GM12873 (cell line): ENCODE measurements around the gene ALDH1B1.

ENCODE experiments used
- TF ChIP-seq, protein P1 (sequence below): IDR thresholded peaks from 2 replicates; pipeline ENCODE4 v1.5.1; 2012; ENCODE audit warnings: low read depth, mild to moderate bottlenecking, moderate library complexity, low read length, control low read depth; ENCODE audit not compliant: insufficient read depth; ENCODE audit errors: missing control alignments

Gene ALDH1B1

DNA sequence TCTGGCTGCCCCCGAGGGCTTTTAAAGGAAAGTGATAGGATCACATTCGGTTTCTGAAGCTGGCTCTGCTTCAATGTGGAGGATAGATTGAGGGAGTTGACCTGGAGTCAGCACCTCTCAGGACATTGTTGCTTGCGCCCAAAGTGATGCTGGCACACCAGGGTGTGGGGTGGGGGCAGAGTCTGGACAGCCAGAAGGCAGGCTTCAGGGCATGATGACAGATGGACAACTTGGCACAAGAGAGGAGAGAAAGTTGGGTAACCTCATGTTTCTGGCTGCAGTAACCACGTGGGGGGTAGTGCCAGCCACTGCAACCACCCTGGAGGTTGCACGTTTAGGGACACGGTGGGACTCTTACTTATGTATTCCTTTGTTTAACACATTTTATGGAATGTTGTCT lies 9.5 kb downstream of the ALDH1B1 start:
- TF ChIP-seq, protein P1, sequence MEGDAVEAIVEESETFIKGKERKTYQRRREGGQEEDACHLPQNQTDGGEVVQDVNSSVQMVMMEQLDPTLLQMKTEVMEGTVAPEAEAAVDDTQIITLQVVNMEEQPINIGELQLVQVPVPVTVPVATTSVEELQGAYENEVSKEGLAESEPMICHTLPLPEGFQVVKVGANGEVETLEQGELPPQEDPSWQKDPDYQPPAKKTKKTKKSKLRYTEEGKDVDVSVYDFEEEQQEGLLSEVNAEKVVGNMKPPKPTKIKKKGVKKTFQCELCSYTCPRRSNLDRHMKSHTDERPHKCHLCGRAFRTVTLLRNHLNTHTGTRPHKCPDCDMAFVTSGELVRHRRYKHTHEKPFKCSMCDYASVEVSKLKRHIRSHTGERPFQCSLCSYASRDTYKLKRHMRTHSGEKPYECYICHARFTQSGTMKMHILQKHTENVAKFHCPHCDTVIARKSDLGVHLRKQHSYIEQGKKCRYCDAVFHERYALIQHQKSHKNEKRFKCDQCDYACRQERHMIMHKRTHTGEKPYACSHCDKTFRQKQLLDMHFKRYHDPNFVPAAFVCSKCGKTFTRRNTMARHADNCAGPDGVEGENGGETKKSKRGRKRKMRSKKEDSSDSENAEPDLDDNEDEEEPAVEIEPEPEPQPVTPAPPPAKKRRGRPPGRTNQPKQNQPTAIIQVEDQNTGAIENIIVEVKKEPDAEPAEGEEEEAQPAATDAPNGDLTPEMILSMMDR, result no peak

GRCh38 chr9:38404314-38404713 lies 11.8 kb downstream of the ALDH1B1 start:
- TF ChIP-seq, protein P1, result no peak

GRCh38 chr9:38405785-38406184 lies 13.3 kb downstream of the ALDH1B1 start:
- TF ChIP-seq, protein P1, result no peak

DNA sequence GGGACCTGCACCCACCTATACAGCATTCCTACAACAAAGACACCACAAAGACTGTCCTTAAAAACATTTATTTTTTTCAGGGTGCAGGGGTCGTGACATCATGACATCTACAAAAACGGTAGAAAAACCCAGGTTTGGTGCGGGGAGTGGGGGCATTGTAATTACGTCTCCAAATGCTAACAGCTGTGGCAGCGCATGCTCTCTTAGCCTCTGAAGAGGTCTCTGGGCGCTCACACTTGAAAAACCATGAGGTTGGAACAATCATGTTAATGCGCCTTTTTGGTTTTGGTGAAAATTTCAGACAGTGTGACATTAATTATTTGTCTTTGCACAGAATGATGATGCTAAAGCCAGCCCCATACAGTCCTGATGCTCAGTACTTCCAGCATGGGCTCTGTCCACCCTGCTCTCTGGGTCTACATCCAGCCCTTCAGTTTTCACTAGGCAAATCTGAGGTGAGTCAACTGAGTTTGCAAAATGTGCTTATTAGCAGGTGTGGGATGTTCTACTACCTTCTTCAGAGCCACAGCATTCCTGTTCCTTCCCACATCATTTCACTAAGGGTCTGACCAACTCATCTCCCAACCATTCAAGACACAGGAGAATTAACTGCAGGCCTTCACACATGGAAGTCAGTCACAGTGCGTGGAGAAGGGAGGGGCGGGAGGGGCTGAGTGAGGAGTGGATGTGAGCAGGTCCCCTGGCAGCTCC lies 14.1 kb downstream of the ALDH1B1 start:
- TF ChIP-seq, protein P1, result no peak

- TF ChIP-seq, protein P1, result no peak
Measured at GRCh38 chr9:38408719-38409118, 16.2 kb downstream of the ALDH1B1 start.

DNA sequence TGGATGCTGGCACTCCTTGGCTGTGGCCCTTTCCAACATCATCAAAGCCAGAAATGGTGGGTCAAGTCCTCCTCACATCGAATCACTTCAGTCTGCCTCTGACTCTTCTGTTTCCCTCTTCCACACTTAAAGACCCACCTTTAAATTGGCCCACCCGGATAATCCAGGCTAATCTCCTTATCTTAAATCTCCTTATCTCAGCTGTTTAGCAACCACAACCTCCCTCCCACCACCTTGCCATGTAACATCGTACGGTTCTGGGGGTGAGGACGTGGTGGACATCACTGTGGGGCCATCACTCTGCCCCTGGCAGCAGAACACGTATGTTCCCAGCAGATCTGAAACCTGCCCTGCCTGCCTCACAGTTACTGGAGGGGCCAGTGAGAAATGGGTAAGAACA lies 20.2 kb downstream of the ALDH1B1 start:
- TF ChIP-seq, protein P1, result no peak

DNA sequence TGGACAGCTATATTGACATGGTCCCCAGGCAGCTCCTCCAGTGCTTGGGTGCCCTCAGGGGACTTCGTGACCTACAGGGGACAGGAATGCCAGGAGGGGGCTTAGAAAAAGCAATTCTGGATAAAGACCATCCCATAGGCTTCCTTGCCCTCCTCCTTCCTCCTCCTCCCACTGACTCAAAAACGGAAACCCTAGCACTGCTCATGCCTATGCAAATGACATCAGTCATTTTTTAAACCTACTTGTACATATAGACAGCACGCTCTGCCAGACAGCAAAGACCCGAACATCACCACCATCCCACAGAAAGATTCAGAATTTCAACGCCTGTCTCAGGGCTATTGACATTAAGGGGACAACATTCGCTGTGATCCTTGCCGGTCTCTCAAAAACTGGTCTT lies 20.8 kb downstream of the ALDH1B1 start:
- TF ChIP-seq, protein P1, result no peak
